ENCODE data around the gene LRP1.

- no peak for TF ChIP-seq CTCF (IDR thresholded peaks at IDR 0.05; ENCODE audit: insufficient read depth, low read length)
- no peak for TF ChIP-seq POLR2AphosphoS5 (IDR thresholded peaks at IDR 0.05; ENCODE audit: low read depth)
These were observed 118.8 kb downstream of the LRP1 start for GRCh38 chr12:57247041-57247440.
